ENCODE measurements around the gene MACROD2.
"Not testable (repeated sequence)": the region's sequence is repeated elsewhere in the genome, so short reads cannot be mapped to it uniquely, and the experiment has no call there.

MACROD2 gene

DNA sequence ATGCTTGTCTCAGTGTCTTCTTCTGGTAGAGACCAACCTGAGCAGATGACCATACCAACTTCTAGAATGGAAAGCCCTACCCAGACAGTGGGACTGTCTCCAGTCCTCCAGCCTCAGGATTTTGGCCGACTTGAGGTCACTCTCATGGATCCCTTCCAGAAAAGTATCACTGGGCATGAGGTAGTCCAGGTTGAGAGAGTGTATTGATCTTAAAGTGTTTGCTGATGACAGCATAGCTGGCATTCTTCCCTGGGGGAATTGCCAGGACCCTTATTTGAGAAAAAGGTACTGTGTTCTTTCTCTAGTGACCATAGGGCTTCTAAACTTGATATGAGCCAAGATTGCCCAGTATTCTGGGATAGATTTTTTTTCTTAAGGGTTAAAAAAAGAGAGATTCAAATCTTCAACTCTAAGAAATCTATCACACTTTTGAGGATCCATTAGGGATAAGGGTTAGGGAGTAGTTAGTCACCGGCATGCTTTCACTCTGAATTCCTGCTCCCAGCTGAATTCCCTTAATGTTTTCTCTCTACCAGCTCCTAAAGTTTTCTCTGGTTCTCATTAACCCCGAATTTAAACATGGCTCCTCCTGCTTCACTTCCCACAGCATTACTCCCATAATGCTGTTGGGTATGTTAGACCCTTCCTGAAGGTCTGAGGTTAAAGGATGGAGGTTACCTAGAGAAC is 415.7 kb downstream of the MACROD2 start:
- DNase-seq (ENCODE audit: low read depth in 2 of 2) = no peak

DNA sequence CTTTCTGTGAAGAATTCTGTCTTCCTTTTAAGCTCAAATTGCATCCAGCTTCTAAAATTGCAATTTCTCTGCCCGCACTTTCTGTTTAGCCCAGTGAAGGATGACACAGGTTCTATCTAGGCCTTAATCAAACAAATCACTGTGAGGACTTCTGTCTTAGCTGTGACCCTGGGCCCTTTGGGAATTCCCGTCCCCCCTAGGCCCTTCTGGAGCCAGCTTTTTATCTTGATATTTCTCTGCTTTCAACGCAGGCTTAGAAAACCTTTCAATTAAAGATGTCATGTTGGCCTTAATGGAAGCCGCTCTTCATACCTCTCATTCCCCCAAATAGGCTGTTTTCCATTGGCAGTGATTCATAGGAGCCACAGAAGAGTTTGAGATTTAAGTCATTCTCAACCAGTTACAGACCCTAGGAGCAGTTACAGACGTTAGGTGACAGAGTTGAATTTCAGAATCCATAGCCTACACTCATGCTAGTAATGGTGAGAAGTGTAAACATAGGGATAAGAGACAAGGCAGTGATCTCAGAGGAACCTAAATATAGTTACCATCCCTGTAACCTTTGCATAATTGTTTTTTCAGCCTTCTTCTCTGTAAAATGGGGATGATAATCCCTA is 416.9 kb downstream of the MACROD2 start:
- no peak for DNase-seq (ENCODE audit: low read depth in 2 of 2)

DNA sequence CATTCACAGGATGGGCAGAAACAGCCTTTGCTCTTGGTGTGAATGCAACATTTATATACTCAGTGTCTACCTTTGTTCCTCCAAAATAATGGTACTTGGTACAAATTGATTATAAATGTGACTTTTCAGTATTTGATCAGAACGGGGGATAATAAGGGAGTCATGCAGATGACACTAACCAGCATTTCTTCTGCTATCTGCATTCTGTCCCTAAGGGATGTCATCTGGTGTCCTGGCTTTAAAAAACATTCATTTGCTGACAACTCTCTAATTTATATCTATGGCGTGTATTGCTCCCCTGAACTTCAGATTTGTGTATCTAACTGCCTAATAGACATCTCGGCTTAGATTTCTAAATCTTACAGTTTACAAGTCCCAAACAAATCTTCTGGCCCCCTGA is 418.5 kb downstream of the MACROD2 start:
- DNase-seq (ENCODE audit: low read depth in 2 of 2) = no peak

DNA sequence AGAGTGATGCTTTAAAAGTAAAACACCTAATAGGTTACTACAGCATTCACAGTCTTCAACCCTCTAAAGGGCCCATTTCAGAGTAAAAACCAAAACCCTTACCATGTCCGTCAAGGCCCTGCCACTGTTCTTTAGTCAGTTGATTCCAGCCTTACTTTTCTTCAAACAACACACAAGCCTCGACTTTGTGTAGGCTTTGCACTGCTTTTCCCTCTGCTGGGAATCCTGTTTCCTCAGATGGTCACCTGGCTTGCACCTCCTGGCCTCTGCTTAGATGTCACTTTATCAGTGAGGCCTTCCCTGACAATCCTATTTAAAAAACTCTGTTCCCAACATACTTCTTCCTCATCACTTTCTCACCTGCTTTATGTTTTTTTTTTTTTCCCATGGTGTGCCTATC is 419.2 kb downstream of the MACROD2 start:
- DNase-seq (ENCODE audit: low read depth in 2 of 2) = no peak

DNA sequence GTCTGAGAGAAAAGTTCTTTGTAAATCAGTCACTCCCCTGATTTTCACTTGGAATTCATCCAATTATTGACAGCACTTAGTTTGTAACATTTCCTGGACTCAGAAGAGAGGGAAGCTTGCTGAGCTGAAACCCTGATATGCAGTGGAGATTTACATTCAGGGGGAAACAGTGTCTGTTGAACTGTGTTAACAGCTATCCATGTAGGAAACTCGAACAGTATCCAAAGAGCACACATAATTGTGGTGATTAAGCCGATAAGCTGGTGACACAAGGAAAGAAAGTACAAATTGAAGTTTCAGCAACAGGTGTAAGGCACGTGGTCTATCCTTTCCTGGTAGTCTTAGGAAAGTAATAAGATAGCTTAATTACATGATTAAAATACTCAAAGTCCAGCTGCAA is 420.2 kb downstream of the MACROD2 start:
- DNase-seq (ENCODE audit: low read depth in 2 of 2) = no peak

DNA sequence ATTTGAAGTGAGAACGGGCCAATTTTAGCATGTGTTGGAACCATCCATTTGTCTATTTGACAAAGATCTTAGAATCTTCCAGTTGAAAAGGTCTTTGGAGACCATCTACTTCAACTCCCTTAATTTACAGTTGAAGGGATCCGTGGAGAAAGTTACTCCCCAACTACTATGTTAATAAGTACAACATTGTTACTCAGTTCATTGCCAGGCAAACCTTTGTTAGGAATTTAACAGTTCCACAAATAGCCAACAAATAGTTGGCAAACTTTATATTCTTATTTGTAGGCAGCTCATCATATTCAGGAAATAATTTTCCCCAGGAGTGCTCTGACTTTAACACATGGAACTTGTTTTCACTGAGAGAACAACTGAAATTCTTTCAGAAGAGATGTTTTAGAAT is 423.1 kb downstream of the MACROD2 start:
- DNase-seq (ENCODE audit: low read depth in 2 of 2) = no peak

DNA sequence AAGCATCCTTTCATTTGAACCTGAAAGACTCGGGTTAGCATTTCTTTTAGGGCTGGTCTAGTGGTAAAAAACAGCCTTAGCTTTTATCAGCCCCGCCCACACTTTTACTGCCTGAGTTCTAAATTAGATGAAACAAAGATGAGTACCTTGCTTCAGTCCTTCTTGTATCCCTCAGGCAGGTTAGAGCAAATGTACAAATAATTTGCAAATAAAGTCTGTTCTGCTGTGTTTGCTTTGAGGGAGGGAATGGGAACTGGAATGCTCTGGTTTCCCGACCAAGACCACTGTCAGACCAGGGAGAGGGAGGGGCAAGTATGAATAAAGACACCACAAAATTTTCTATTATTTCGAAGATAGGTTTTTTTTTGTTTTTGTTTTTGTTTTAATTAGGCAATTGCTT is 427.6 kb downstream of the MACROD2 start:
- DNase-seq (ENCODE audit: low read depth in 2 of 2) = no peak

DNA sequence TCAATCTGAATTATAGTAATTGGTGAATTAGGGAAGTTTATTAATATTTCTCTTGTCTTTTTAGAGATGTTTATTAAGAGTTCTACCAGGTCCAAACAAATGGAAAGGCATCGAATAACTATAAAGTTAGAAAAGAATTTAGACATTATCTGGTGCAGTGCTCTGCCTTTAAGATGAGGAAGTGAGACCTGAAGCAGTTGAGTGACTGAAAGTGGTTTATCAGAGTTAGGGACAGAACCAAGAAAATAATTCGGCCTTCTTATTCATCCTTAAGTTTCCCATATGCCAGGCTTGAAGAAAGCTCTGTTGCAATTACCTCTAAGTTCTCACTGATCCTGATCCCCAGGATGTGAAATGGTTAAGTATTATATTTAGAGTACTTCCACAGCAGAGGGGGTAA is 436.3 kb downstream of the MACROD2 start:
- DNase-seq (ENCODE audit: low read depth in 2 of 2) = no peak

DNA sequence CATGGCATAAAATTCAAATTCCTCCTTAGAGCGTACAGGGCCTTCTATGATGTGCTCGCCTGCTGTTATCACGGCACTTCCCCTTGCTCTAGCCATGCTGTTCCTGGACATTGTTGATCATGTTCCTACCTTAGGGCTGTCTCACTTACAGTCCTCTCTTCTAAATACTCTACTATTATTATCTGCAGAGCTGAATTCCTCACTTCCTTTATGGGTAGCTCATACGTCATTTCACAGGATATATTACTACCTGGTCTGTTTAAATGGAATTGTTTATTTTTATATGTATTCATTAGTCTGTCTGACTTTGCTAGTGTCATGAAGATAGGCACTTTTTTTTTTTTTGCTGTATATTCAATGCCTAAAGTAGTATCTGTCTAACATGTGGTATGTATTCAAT is 436.8 kb downstream of the MACROD2 start:
- no peak for DNase-seq (ENCODE audit: low read depth in 2 of 2)

DNA sequence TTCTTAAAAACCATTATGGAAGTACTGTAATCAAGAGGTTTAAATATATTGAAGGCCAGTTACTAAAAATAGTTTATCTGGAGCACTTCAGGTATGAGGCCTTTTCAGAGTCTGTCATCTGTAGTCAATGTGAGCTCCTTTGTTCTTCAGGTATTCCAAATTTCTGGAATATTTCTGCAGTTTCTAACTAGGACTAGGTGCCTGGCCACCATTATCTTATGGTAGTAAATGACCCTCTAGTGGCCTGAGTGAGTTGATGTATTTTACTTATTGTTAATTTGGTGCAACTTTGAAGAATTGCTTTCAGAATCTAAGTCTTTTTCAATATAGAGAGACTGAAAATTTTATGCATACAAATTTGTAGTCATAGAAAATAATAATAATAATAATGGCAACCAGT is 437.3 kb downstream of the MACROD2 start:
- DNase-seq (ENCODE audit: low read depth in 2 of 2) = no peak

DNA sequence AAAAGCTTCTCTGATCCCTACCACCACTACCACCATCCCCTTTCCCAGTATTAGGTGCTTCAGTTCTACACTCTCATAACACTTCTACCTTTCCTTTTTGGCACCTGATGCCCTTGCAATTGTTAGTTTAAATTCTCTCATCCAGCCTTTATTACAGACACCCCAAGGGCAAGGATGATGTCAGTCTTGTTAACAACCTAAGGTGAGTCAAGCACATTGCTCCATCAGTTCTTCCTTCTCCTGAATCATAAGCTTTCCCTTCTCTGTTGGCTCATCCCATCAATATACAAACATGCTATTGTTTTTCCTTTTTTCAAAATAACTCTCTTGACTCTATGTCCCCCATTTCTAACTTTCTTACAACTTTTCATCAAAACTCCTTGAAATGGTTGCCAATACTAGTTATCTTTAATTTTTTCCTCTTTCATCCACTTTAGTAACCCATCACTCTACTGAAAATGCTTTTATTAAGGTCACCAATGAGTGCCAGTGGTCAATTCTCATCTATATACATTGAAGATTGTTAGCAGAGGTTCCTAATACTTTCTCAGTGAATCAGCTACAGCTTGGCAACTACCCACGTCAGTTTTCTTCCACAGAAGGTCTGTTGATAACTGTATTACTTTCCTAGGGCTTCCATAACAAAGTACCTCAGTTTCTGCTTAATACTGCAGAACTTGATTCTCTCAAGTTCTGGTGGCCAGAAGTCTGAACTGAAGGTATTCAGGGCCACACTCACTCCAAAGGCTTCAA is 439.2 kb downstream of the MACROD2 start:
- DNase-seq (ENCODE audit: low read depth in 2 of 2) = no peak

DNA sequence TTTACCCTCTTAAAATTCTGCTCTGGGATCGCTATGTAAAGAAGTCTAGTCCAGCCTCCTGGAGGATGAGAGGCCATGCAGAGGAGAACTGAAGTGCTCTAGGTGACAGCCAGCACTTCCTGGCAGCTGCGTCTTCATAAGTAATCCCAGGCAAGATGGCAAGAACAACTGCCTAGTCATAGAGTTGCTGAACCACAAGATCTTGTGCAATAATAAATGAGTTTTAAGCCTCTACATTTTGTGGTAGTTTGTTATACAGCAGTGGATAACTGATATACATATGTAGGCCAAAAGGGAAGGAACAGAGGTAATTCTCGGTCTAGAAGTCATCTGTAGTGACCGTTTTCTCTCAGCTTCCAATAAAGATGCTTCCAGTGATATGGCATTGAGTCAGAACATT is 445.9 kb downstream of the MACROD2 start:
- DNase-seq (ENCODE audit: low read depth in 2 of 2) = no peak

DNA sequence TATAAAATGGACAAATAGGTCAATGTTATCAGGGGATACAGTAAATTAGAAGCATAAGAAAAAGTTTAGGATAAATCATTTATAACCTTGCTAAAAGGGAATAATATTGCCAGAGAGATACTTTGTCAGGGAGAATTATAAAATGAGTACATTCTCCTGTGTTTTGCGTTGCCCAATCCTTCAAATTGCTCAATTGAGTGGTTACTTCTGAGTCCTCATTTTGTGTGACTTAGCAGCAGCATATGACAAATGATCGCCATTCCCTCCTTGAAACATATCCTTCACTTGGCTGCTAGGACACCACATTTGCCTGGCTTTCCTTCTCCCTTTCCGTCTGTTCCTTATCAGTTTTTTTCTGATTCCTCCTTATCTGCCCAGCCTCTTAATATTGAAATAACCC is 448.8 kb downstream of the MACROD2 start:
- no peak for DNase-seq (ENCODE audit: low read depth in 2 of 2)

DNA sequence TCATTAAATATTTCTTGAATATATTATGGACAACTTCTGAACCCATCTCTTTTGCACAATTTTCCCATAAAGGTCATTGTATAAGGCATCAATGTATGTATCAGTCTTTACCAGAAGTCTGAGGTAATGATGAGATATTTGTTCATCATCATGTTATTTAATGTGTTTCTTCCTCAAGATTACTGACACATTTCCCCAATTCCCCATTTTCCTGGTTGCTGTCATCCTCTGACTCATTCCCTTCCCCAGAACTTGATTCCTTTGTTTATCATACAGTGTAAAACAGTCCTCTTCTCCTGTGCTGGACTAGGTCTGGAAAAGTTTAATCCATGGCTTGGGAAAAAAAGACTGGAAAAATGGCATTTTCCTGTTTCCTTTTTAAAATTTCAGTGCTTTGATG is 450.0 kb downstream of the MACROD2 start:
- no peak for DNase-seq (ENCODE audit: low read depth in 2 of 2)

DNA sequence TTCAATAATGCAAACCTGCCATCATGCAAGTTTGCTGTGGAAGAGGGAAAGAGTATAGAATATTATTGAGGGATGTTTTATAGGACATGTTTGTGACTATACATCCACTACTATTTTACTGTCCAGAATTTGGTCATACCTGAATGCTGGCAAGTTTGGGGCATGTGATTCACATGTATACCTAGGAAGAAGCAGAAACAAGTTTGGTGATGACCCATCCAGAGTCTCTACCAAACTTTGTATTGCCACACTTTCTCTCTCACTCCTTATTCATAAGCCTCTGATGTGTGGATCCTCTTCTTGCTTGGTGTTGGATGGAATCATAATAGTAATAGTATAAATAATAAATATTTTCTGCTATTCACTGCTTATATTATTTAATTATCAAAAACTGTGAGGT is 450.6 kb downstream of the MACROD2 start:
- DNase-seq (ENCODE audit: low read depth in 2 of 2) = no peak

DNA sequence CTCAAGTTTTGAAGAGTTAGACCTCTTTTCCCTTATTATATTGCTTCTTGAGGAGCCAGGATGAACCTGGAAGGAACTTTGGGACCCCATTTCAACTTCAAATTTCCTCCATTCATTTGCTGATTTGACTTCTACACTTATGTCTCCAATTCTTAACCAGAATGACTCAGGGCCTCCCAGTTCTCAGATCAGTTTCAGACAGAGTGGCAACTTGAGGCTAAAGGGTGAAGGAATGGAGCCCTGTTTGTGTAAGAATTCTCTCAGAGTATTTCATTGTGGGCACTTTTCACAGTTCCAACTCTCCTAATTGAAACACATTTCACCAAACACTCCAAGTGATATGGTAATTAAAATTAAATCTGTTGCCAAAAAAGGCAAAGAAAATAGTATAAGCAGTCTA is 451.1 kb downstream of the MACROD2 start:
- no peak for DNase-seq (ENCODE audit: low read depth in 2 of 2)

DNA sequence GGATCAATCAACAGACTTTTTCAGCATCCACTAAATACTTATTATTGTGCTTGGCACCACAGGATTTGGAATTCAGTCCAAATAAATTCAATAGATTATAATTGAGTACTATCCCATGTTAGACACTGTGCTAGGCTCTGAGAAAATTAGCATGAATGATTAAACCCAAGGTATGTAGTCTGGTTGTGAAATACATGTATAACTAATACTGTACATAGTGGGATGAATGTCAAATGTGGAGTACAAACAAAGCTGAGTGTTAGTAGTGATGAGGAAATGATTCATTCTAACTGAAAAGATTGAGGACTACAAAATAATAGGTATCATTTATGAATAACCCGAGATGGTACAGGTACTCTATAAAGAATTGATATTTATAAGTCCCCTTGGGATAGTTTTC is 454.0 kb downstream of the MACROD2 start:
- no peak for DNase-seq (ENCODE audit: low read depth in 2 of 2)

DNA sequence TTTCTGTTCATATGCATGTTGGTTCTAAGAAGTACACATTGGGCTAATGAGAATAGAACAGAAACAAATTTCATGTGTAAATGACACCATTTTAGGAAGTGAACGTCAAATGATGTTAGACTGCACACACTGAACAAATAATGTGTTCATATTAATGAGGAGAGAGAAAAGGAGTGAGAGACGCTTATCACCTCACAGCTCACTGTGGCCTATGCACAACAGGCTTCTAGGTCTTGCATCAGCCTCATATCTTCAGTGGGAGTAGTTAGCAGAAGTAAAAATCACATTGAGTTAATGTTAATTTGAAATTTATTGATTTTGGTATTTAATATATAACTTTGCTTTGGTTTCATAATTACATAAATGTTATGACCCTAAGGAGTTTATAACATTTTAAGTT is 454.9 kb downstream of the MACROD2 start:
- no peak for DNase-seq (ENCODE audit: low read depth in 2 of 2)

DNA sequence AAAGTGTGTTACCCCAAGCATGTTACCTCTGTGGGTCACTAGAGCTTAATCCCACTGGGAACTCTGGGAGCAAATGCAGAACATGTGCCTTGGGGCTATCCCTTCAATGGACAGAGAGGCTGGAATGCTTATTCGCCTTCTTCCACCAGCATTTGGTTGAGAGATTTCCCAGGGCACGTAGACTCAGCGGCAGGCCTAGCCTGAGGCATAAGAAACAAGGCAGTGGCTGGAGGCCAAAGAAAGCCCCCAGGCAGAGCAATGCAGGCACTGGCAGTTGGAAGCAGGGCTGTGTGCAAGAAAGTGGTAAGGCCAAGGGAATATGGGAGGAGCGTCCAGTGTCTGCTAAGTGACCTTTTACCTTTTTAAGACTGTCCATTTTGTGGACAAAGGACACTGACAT is 456.1 kb downstream of the MACROD2 start:
- no peak for DNase-seq (ENCODE audit: low read depth in 2 of 2)

DNA sequence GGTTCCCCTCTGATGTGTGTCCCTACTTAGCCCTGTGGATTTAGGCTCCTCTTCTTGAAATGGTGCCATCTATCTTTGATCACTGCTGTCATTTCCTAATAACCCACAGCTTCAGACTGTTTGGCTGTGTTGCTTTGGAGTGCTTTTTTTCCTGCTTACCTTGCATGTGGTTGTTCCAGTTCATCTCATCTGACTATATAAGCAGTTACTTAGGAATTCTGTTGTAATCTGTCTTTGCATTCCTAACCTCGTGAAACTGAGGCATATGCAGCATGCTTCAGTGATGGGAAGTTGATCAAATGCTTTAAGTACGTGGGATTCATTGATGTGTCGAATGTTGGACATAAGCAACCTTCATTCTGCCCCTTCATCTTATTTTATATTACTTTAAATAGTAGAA is 457.9 kb downstream of the MACROD2 start:
- DNase-seq (ENCODE audit: low read depth in 2 of 2) = no peak

DNA sequence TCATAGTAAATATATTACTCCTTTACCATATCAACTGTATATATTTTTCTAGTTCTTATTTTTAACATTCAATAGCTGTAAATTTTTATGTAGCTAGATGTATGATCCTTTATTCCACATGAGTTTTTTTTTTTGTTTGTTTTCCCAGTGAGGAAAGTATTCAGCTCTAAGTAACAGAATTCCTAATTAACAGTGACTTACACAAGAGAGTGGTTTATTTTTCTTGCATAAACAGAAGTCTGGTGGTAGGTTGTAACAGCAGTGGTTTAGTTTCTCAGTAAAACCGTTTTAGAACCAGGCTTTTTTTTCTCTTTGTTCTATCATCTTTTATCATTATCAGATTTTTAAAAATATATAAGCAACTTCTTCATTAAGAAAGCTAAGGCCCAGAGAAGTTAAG is 459.0 kb downstream of the MACROD2 start:
- DNase-seq (ENCODE audit: low read depth in 2 of 2) = no peak

DNA sequence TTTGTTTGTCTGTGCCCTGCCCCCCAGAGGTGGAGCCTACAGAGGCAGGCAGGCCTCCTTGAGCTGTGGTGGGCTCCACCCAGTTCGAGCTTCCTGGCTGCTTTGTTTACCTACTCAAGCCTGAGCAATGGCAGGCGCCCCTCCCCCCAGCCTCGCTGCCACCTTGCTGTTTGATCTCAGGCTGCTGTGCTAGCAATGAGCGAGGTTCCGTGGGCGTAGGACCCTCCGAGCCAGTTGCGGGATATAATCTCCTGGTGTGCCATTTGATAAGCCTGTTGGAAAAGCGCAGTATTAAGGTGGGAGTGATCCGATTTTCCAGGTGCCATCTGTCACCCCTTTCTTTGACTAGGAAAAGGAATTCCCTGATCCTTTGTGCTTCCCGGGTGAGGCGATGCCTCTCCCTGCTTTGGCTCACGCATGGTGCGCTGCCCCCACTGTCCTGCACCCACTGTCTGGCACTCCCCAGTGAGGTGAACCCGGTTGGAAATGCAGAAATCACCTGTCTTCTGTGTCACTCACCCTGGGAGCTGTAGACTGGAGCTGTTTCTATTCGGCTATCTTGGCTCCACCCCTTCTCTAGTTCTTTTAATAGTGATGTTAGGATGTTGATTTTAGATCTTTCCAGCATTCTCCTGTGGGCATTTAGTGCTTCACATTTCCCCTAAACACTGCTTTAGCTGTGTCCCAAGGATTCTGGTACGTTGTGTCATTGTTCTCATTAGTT is 471.9 kb downstream of the MACROD2 start:
- DNase-seq (ENCODE audit: low read depth in 2 of 2) = not testable (repeated sequence)

All from stimulated activated CD8-positive, alpha-beta memory T cell treated with anti-CD3 and anti-CD28 coated beads, Interleukin-2, amount 100 ng/mL, for 1 hour (primary cell).